Vagina (tissue), 2 donors: Measurements from ENCODE around the gene CADPS. TPM values are rescaled to one million over a fixed set of nuclear protein-coding genes. Genes with fewer than 3 reads are reported as not detected.

ENCODE experiments used
- DNase-seq, 2 donors: peaks; one replicate each; pipeline ENCODE4 v3.0.0-alpha.2; 2017; ENCODE audit errors: extremely low spot score in 2 of 2
- H3K27ac ChIP-seq: fragments of 200-600 bp; sonication (generic); one replicate; pipeline ENCODE4 v1.5.1; 2019
- H3K27me3 ChIP-seq: fragments of 200-600 bp; sonication (generic); one replicate; pipeline ENCODE4 v1.5.1; 2019
- H3K36me3 ChIP-seq, 2 donors: fragments of 200-600 bp; sonication (generic); one replicate each; pipeline ENCODE4 v1.5.1; 2017 to 2019
- H3K4me1 ChIP-seq: fragments of 200-600 bp; sonication (generic); one replicate; pipeline ENCODE4 v1.5.1; 2019
- H3K4me3 ChIP-seq, 2 donors: fragments of 200-600 bp; sonication (generic); 1 replicate in 1 of 2; 2 replicates in 1 of 2; pipeline ENCODE4 v1.5.1; 2016 to 2019
- H3K9me3 ChIP-seq: fragments of 200-600 bp; sonication (generic); one replicate; pipeline ENCODE4 v1.5.1; 2019
- POLR2A ChIP-seq, 2 donors: fragments of 450-650 bp; IDR thresholded peaks; one replicate each; pipeline ENCODE4 v1.6.1; 2017; ENCODE audit warnings: antibody characterized with exemption in 2 of 2, mild to moderate bottlenecking in 2 of 2, moderate library complexity in 2 of 2
- POLR2AphosphoS5 ChIP-seq, 2 donors: sonication (generic); formaldehyde crosslinking; IDR thresholded peaks; one replicate each; pipeline ENCODE4 v1.9.0; 2017; ENCODE audit warnings: antibody characterized with exemption in 2 of 2, mild to moderate bottlenecking in 2 of 2, low read depth in 1 of 2; ENCODE audit not compliant: insufficient read depth in 1 of 2
- intact Hi-C: fragments of 100-400 bp; cut with DNase I; formaldehyde crosslinking; loops from one replicate; pipeline ENCODE4 v1.15.1; 2023
- total RNA-seq: library from RNA; depleted of rRNA; stranded (reverse); fragments of >200 nt; gene quantifications from one replicate; pipeline ENCODE4 v1.2.3, GENCODE V29; 2016
- TF ChIP-seq, protein P1 (sequence below), 3 experiments: fragments of 450-650 bp in 2 of 3; fragments of 200-600 bp in 1 of 3; sonication (generic) in 1 of 3; IDR thresholded peaks; one replicate each; pipeline ENCODE4 v1.5.1; 2017 to 2019; ENCODE audit warnings: antibody characterized with exemption in 3 of 3, mild to moderate bottlenecking in 2 of 3, moderate library complexity in 2 of 3

CADPS gene
- total RNA-seq, result 12.8 TPM

DNA sequence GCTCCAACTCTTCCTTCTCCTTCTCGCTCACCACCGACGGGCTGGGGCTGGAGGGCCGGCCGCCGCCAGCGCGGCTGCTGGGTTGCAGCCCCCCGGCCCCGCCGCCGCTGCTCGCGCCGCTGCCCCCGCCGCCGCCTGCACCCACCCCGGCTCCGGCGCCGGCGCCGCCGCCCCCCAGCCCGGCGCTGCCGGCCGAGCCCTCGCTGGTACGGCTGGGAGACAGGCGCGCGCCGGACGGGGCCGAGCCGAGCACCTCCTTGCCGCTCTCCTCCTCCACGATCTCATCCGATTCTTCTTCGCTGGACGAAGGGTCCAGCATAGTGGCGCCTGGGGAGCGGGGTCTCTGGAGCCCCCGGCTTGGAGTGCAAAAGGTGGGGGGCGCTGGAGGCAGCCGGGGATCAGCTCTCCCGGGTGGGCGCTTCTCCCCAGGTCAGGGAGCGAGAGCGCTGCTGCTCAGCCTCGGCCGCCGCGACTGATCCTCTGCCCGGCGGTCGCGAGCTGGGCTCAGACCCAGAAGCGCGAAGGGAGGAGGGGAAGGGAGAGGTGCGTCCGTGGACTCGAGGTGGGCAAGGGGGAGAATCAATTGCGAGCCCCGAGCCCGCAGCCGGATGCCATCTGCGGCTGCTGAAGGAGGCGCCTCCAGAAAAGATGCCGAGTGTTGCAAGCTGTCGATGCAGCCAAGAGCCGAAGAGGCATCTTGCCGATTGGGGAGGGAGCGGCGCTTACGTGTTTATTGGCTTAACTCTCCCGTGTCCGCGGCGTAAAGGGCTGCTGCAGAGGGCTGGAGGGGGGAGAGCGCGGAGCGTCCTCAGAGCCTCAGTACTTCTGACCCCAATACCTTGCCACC lies at the start of gene CADPS:
CADPS (minus strand) TSS at position 706 of the 847 bp plus-strand sequence; CDS start at position 319, 387 bp downstream.
- TF ChIP-seq POLR2A (IDR thresholded peaks at IDR 0.05) (no peak), POLR2AphosphoS5 (IDR thresholded peaks at IDR 0.05; ENCODE audit: insufficient read depth in 1 of 2, low read depth in 1 of 2) (no peak)
- TF ChIP-seq, protein P1, sequence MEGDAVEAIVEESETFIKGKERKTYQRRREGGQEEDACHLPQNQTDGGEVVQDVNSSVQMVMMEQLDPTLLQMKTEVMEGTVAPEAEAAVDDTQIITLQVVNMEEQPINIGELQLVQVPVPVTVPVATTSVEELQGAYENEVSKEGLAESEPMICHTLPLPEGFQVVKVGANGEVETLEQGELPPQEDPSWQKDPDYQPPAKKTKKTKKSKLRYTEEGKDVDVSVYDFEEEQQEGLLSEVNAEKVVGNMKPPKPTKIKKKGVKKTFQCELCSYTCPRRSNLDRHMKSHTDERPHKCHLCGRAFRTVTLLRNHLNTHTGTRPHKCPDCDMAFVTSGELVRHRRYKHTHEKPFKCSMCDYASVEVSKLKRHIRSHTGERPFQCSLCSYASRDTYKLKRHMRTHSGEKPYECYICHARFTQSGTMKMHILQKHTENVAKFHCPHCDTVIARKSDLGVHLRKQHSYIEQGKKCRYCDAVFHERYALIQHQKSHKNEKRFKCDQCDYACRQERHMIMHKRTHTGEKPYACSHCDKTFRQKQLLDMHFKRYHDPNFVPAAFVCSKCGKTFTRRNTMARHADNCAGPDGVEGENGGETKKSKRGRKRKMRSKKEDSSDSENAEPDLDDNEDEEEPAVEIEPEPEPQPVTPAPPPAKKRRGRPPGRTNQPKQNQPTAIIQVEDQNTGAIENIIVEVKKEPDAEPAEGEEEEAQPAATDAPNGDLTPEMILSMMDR (IDR thresholded peaks at IDR 0.05), result no peak
- Histone ChIP-seq H3K4me3 (peak within 1 kb of the TSS; percentile 36 to 50), H3K4me1 (peaks cover 11% of the 10 kb centered on the region), H3K9me3 (no peaks in the 10 kb centered on the region), H3K27ac (no peak within 1 kb of the TSS), H3K36me3 (no peaks in the 10 kb centered on the region), H3K27me3 (no peaks in the 10 kb centered on the region)
- intact Hi-C loops, result no loop called here
- DNase-seq, result no peak

DNA sequence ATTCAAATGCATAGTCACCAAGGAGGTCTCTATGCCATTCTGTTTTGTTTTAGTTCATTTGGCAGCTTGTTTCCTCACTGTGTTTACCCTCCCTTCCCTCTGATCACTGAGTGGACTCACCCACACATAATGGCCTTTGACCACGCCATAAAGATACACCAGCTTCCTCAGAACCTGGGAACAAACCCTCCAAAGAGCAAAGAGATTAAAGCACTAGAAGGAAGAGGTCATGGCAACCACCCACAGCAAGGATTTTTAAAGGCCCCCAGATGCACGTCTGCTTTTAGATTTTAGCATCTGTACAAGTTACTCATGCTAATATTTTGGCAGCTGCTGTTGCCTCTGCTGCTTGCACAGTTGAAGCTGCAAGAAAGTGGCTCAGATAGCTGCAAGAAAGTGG lies 47.9 kb upstream of the CADPS start:
- Histone ChIP-seq H3K9me3 (no peaks in the 10 kb centered on the region), H3K4me3 (no peak overlapping the region), H3K4me1 (no peaks in the 10 kb centered on the region), H3K36me3 (no peaks in the 10 kb centered on the region), H3K27me3 (no peaks in the 10 kb centered on the region), H3K27ac (no peak overlapping the region)
- TF ChIP-seq POLR2AphosphoS5 (IDR thresholded peaks at IDR 0.05; ENCODE audit: insufficient read depth in 1 of 2, low read depth in 1 of 2), result no peak
- TF ChIP-seq POLR2A (IDR thresholded peaks at IDR 0.05), result no peak
- TF ChIP-seq, protein P1 (IDR thresholded peaks at IDR 0.05), result no peak
- intact Hi-C loops, result no loop called here
- DNase-seq, result no peak

DNA sequence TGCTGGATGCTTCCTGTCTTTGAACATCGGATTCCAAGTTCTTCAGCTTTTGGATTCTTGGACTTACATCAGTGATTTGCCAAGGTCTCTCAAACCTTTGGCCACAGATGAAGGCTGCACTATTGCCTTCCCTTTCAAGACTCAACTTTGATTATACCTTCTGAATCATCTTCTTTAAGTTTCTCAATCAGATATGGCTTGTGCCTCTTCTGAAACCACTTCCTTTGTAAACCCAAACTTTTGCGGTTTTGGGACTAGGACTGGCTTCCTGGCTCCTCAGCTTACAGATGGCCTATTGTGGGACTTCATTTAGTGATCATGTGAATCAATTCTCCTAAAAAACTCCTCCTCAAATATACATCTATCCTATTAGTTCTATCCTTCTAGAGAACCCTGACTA lies 47.1 kb upstream of the CADPS start:
- H3K27me3 ChIP-seq, result no peaks in the 10 kb centered on the region
- no peaks in the 10 kb centered on the region for H3K4me1 ChIP-seq
- H3K9me3 ChIP-seq, result no peaks in the 10 kb centered on the region
- no peak overlapping the region for H3K4me3 ChIP-seq
- no peak overlapping the region for H3K27ac ChIP-seq
- DNase-seq, result no peak
- TF ChIP-seq, protein P1 (IDR thresholded peaks at IDR 0.05), result no peak
- intact Hi-C loops, result no loop called here
- no peaks in the 10 kb centered on the region for H3K36me3 ChIP-seq

DNA sequence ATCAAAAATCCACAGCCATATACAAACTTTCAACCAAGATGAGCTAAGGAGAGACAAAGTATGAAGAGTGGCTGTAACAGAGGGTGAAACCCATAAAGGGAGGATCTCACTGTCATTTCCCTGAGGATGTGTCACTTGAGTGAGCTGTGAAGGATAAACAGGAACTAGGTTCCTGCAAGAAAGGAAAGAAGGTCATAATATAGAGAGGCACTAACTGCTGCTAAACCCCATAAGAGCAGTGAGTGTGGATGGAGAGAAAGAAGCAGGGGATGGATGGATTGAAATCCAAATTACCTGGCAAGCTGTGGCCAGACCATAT lies 45.2 kb upstream of the CADPS start:
- Histone ChIP-seq H3K4me3 (no peak overlapping the region), H3K4me1 (no peaks in the 10 kb centered on the region), H3K9me3 (no peaks in the 10 kb centered on the region), H3K36me3 (no peaks in the 10 kb centered on the region), H3K27me3 (no peaks in the 10 kb centered on the region), H3K27ac (no peak overlapping the region)
- TF ChIP-seq, protein P1 (IDR thresholded peaks at IDR 0.05), result no peak
- TF ChIP-seq POLR2A (IDR thresholded peaks at IDR 0.05), result no peak
- no peak for TF ChIP-seq POLR2AphosphoS5 (IDR thresholded peaks at IDR 0.05; ENCODE audit: insufficient read depth in 1 of 2, low read depth in 1 of 2)
- intact Hi-C loops, result no loop called here
- no peak for DNase-seq

DNA sequence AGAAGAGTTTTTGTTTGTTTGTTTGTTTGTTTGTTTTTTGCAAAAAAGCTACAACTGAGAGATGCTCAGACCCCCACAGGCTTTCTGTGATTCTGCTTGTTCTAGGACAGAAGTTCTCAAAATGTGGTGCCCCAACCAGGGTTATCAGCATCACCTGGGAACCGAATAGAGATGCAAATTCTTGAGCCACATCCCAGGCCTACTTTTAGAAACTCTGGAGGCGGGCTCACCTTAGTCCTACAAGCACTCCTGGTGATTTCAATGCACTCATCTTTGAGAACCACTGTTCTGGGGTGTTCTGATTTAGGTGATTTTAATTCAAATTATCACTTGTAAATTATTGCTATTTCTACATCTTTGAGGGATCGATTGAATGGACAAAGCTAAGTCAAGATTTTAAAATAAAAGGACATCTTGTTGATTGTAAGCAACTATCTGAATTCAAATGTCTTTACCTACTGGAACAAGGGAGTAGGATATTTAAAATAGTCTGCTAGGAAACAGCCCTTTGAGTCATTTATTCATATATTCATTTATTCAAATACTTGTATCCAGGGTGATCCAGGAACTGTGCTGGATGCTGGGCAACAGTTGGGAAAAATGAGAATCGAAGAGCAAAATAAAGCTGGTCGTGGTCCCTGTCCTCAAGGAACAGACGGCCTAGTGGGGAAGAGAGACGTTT lies 44.7 kb upstream of the CADPS start:
- Histone ChIP-seq H3K9me3 (no peaks in the 10 kb centered on the region), H3K27me3 (no peaks in the 10 kb centered on the region), H3K36me3 (no peaks in the 10 kb centered on the region), H3K4me1 (no peaks in the 10 kb centered on the region), H3K4me3 (no peak overlapping the region), H3K27ac (no peak overlapping the region)
- TF ChIP-seq, protein P1 (IDR thresholded peaks at IDR 0.05), result no peak
- no peak for TF ChIP-seq POLR2A (IDR thresholded peaks at IDR 0.05)
- no peak for TF ChIP-seq POLR2AphosphoS5 (IDR thresholded peaks at IDR 0.05; ENCODE audit: insufficient read depth in 1 of 2, low read depth in 1 of 2)
- intact Hi-C loops, result no loop called here
- no peak for DNase-seq
